Muscle of leg (tissue), 11 donors: ENCODE measurements around the gene COL20A1. TPM values are rescaled to one million over a fixed set of nuclear protein-coding genes. Genes with fewer than 3 reads are reported as not detected.

ENCODE experiments used
- DNase-seq: peaks from one replicate; pipeline ENCODE4 v3.0.0; 2013
- H3K27ac ChIP-seq: one replicate; pipeline ENCODE4 v1.5.1; 2013; ENCODE audit warnings: mild to moderate bottlenecking, low read length, control low read depth
- H3K27me3 ChIP-seq: one replicate; pipeline ENCODE4 v1.6.1; 2013; ENCODE audit warnings: low read length; ENCODE audit not compliant: control insufficient read depth, insufficient read depth
- H3K36me3 ChIP-seq: one replicate; pipeline ENCODE4 v1.6.1; 2013; ENCODE audit warnings: low read length; ENCODE audit not compliant: control insufficient read depth, insufficient read depth
- H3K4me1 ChIP-seq: one replicate; pipeline ENCODE4 v1.6.1; 2013; ENCODE audit warnings: low read length; ENCODE audit not compliant: control insufficient read depth, insufficient read depth
- H3K4me3 ChIP-seq: one replicate; pipeline ENCODE4 v1.5.1; 2013; ENCODE audit warnings: low read length, control low read depth
- H3K9me3 ChIP-seq: replicated peaks from 2 replicates; pipeline ENCODE4 v1.6.1; 2013; ENCODE audit warnings: low read depth, low read length; ENCODE audit not compliant: control insufficient read depth
- WGBS: methylation state at CpG from one replicate; pipeline ENCODE4 v1.1.5; 2013; ENCODE audit warnings: missing lambda C conversion rate; ENCODE audit not compliant: insufficient coverage; 5-methylcytosine and 5-hydroxymethylcytosine counted together
- polyA plus RNA-seq, 8 donors: library from polyadenylated mRNA; unstranded; fragments of 120-200 nt; gene quantifications; one replicate each; pipeline versions ENCODE4 v1.2.1 to v1.2.3, GENCODE V29; 2013; ENCODE audit warnings: inconsistent platforms in 1 of 8, low replicate concordance in 1 of 8; ENCODE audit not compliant: insufficient read length in 8 of 8, insufficient read depth in 1 of 8
- total RNA-seq: library from RNA; stranded (reverse); fragments of 120-200 nt; gene quantifications from one replicate; pipeline ENCODE4 v1.2.4, GENCODE V29; 2013

COL20A1 gene
- total and polyA plus RNA-seq, 9 donors, result 4.6 to 15.2 (median 9.3) TPM

- 26% methylated on average over 10 of the region's 18 CpGs for WGBS
- H3K27me3 ChIP-seq, result peaks cover 4% of the 10 kb centered on the region
Measured at GRCh38 chr20:63268671-63269439, 24.1 kb upstream of the COL20A1 start.

GRCh38 chr20:63269724-63270123 is 23.3 kb upstream of the COL20A1 start:
- H3K27me3 ChIP-seq, result peaks cover 2% of the 10 kb centered on the region
- peak overlapping the region; percentile 46 for H3K4me3 ChIP-seq
- WGBS, result 90% methylated on average over 9 of the region's 9 CpGs
- DNase-seq, result no peak
- no peak overlapping the region for H3K27ac ChIP-seq
- no peaks in the 10 kb centered on the region for H3K9me3 ChIP-seq
- H3K4me1 ChIP-seq, result peaks cover 78% of the 10 kb centered on the region
- H3K36me3 ChIP-seq, result peaks cover 2% of the 10 kb centered on the region

More at GRCh38 chr20:63268671-63269439, 24.1 kb upstream of the COL20A1 start:
- Histone ChIP-seq H3K4me1 (peaks cover 78% of the 10 kb centered on the region), H3K27ac (peak overlapping the region; percentile 86), H3K36me3 (peaks cover 2% of the 10 kb centered on the region), H3K9me3 (no peaks in the 10 kb centered on the region), H3K4me3 (peak overlapping the region; percentile 46)
- DNase-seq, result no peak

GRCh38 chr20:63270606-63271325 is 22.2 kb upstream of the COL20A1 start:
- peaks cover 9% of the 10 kb centered on the region for H3K36me3 ChIP-seq
- no peaks in the 10 kb centered on the region for H3K9me3 ChIP-seq
- peaks cover 2% of the 10 kb centered on the region for H3K27me3 ChIP-seq
- peaks cover 68% of the 10 kb centered on the region for H3K4me1 ChIP-seq
- H3K27ac ChIP-seq, result no peak overlapping the region
- DNase-seq, result no peak
- 79% methylated on average over 7 of the region's 9 CpGs for WGBS
- no peak overlapping the region for H3K4me3 ChIP-seq

- Histone ChIP-seq H3K4me1 (peaks cover 53% of the 10 kb centered on the region), H3K36me3 (peaks cover 22% of the 10 kb centered on the region), H3K27ac (peak within 1 kb of the TSS; percentile 47), H3K27me3 (no peaks in the 10 kb centered on the region), H3K4me3 (peak within 1 kb of the TSS; percentile 85), H3K9me3 (no peaks in the 10 kb centered on the region)
- 2% methylated on average over 81 of the region's 97 CpGs for WGBS
- DNase-seq, result peak; percentile 97
Measured at GRCh38 chr20:63272105-63273058, 20.6 kb upstream of the COL20A1 start, which contains the start of gene ARFGAP1. Gene ARFGAP1 (plus strand): TSS chr20:63272813. CDS start chr20:63275581, 2,768 bp downstream.

- peak overlapping the region; percentile 85 for H3K4me3 ChIP-seq
- no peak for DNase-seq
- 0% methylated on average over 22 of the region's 37 CpGs for WGBS
- H3K36me3 ChIP-seq, result peaks cover 29% of the 10 kb centered on the region
- peak overlapping the region; percentile 47 for H3K27ac ChIP-seq
- peaks cover 45% of the 10 kb centered on the region for H3K4me1 ChIP-seq
- no peaks in the 10 kb centered on the region for H3K27me3 ChIP-seq
- H3K9me3 ChIP-seq, result no peaks in the 10 kb centered on the region
Measured at GRCh38 chr20:63273059-63273579, 19.9 kb upstream of the COL20A1 start.

GRCh38 chr20:63273635-63274380 is 19.2 kb upstream of the COL20A1 start:
- no peaks in the 10 kb centered on the region for H3K27me3 ChIP-seq
- no peak for DNase-seq
- peak overlapping the region; percentile 85 for H3K4me3 ChIP-seq
- peak overlapping the region; percentile 47 for H3K27ac ChIP-seq
- peaks cover 38% of the 10 kb centered on the region for H3K4me1 ChIP-seq
- H3K36me3 ChIP-seq, result peaks cover 36% of the 10 kb centered on the region
- H3K9me3 ChIP-seq, result no peaks in the 10 kb centered on the region
- WGBS, result 21% methylated on average over 12 of the region's 20 CpGs

GRCh38 chr20:63274381-63275228 is 18.4 kb upstream of the COL20A1 start:
- WGBS, result 66% methylated on average over 8 of the region's 17 CpGs

DNA sequence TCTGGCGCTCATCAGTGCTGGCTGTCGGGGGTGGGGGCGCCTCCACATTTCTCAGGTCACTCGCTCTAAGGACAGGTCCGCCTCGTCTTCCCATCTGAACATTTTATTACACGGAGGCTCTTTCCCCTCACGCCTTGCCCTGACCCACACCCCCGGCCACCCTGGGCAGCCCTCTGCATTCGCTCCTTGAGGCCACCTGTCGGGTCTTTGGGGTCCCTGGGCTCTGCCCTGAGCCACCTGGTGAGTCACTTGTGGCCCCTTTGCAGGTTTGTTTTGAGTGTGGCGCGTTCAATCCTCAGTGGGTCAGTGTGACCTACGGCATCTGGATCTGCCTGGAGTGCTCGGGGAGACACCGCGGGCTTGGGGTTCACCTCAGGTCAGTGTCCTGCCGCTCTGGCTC is 17.2 kb upstream of the COL20A1 start:
- WGBS, result 88% methylated on average over 18 of the region's 18 CpGs
- no peak for DNase-seq
- Histone ChIP-seq H3K27ac (no peak overlapping the region), H3K9me3 (no peaks in the 10 kb centered on the region), H3K4me1 (peaks cover 25% of the 10 kb centered on the region), H3K4me3 (no peak overlapping the region), H3K36me3 (peaks cover 54% of the 10 kb centered on the region), H3K27me3 (no peaks in the 10 kb centered on the region)

More at GRCh38 chr20:63274381-63275228, 18.4 kb upstream of the COL20A1 start:
- no peak overlapping the region for H3K4me3 ChIP-seq
- H3K4me1 ChIP-seq, result peaks cover 30% of the 10 kb centered on the region
- no peaks in the 10 kb centered on the region for H3K27me3 ChIP-seq
- DNase-seq, result no peak
- H3K36me3 ChIP-seq, result peaks cover 44% of the 10 kb centered on the region
- H3K9me3 ChIP-seq, result no peaks in the 10 kb centered on the region
- H3K27ac ChIP-seq, result no peak overlapping the region
